SU-DHL-6 (cell line): Measurements from ENCODE around the gene SNCG.

Experiments
- CTCF ChIP-seq: fragments of 200-600 bp; sonication (generic); IDR thresholded peaks from one replicate; pipeline ENCODE4 v1.5.1; 2017; ENCODE audit warnings: antibody characterized with exemption, mild to moderate bottlenecking, low read length, moderate library complexity; ENCODE audit not compliant: insufficient read depth, poor library complexity, severe bottlenecking
- EZH2phosphoT487 ChIP-seq: fragments of 200-600 bp; sonication (generic), shearing (Covaris generic); conservative IDR thresholded peaks from 2 replicates; pipeline ENCODE4 v1.6.1; 2018; ENCODE audit warnings: mild to moderate bottlenecking, antibody characterized with exemption, low read length, moderate library complexity, mixed read lengths

DNA sequence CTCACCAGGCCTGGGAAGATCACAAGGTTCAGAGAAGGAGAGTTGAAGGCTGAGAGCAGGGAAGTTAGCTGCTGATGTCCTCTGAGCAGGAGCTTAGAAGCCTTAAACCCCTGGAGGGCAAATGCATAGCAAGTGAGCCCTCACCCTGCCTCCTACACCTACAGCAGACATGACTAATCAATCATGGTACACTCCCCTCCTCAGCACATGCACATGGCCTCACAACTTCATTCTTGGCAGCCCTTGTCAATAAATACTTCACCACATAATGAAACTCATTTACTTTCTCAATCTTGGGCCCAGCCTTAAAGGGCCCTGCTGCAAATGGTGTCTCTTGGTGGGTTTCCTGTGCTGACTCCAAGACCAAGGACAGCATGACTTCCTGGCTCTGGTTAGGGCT lies 13.9 kb upstream of the SNCG start:
- TF ChIP-seq CTCF (no peak), EZH2phosphoT487 (no peak)
